HepG2 (cell line): ENCODE results near the gene DPEP1. TPM values are rescaled to one million over a fixed set of nuclear protein-coding genes. Genes with fewer than 3 reads are reported as not detected.
A peak's percentile ranks its signal among the peaks of the same experiment; 100 is the strongest.

Experiments used
- CSRNP2 ChIP-seq: sonication (generic); formaldehyde crosslinking; conservative IDR thresholded peaks from 2 replicates; pipeline ENCODE4 v1.8.0; 2022; ENCODE audit warnings: low read depth, missing genetic modification reagents
- ELK4 ChIP-seq: sonication (generic); formaldehyde crosslinking; IDR thresholded peaks from 2 replicates; pipeline ENCODE4 v1.9.0; 2021; ENCODE audit warnings: missing genetic modification reagents, borderline replicate concordance
- FOXC1 ChIP-seq: sonication (generic); formaldehyde crosslinking; IDR thresholded peaks from 2 replicates; pipeline ENCODE4 v1.8.0; 2022; ENCODE audit warnings: mild to moderate bottlenecking, missing genetic modification reagents, borderline replicate concordance
- FOXK2 ChIP-seq: fragments of 450-650 bp; IDR thresholded peaks from 2 replicates; pipeline ENCODE4 v1.6.1; 2016
- HDAC1 ChIP-seq: sonication (generic); formaldehyde crosslinking; IDR thresholded peaks from 2 replicates; pipeline ENCODE4 v1.5.1; 2020; ENCODE audit warnings: mild to moderate bottlenecking, missing genetic modification reagents
- HHEX ChIP-seq: IDR thresholded peaks from 2 replicates; pipeline ENCODE4 v1.6.1; 2016; ENCODE audit warnings: control low read depth
- HMG20B ChIP-seq: conservative IDR thresholded peaks from 2 replicates; pipeline ENCODE4 v1.6.1; 2016; ENCODE audit warnings: missing genetic modification reagents, missing compliant biosample characterization
- HMGXB4 ChIP-seq, 2 experiments: sonication (generic) in 1 of 2; formaldehyde crosslinking in 1 of 2; IDR thresholded peaks; 2 replicates each; pipeline versions ENCODE4 v1.4.0 to v1.6.1; 2018 to 2020; ENCODE audit warnings: missing genetic modification reagents in 2 of 2, borderline replicate concordance in 1 of 2, low read depth in 1 of 2, mild to moderate bottlenecking in 1 of 2, missing biosample characterization in 1 of 2
- IRX3 ChIP-seq: sonication (generic); formaldehyde crosslinking; IDR thresholded peaks from 2 replicates; pipeline ENCODE4 v1.8.1; 2023; ENCODE audit warnings: mild to moderate bottlenecking, low read depth, missing genetic modification reagents, borderline replicate concordance
- MATR3 ChIP-seq: sonication (generic); formaldehyde crosslinking; IDR thresholded peaks from 2 replicates; pipeline ENCODE4 v1.4.0; 2020; ENCODE audit warnings: missing genetic modification reagents
- MIXL1 ChIP-seq: IDR thresholded peaks from 2 replicates; pipeline ENCODE4 v1.6.1; 2016
- NFIB ChIP-seq: sonication (generic); formaldehyde crosslinking; IDR thresholded peaks from 2 replicates; pipeline ENCODE4 v1.9.0; 2021; ENCODE audit warnings: missing genetic modification reagents, mild to moderate bottlenecking, borderline replicate concordance
- NONO ChIP-seq, 2 experiments: fragments of 450-650 bp in 1 of 2; sonication (generic) in 1 of 2; formaldehyde crosslinking in 1 of 2; IDR thresholded peaks in 1 of 2; conservative IDR thresholded peaks in 1 of 2; 2 replicates each; pipeline versions ENCODE4 v1.6.1 to v1.8.0; 2017 to 2022; ENCODE audit warnings: mild to moderate bottlenecking in 1 of 2, missing genetic modification reagents in 1 of 2, moderate library complexity in 1 of 2
- PTBP1 ChIP-seq: fragments of 200-400 bp; formaldehyde crosslinking; IDR thresholded peaks from 2 replicates; pipeline ENCODE4 v1.6.1; 2018; ENCODE audit warnings: low read length, low read depth; ENCODE audit not compliant: poor library complexity, severe bottlenecking
- RELA ChIP-seq: sonication (generic); formaldehyde crosslinking; IDR thresholded peaks from 2 replicates; pipeline ENCODE4 v1.4.0; 2020; ENCODE audit warnings: missing genetic modification reagents
- RXRB ChIP-seq: IDR thresholded peaks from 2 replicates; pipeline ENCODE4 v1.6.1; 2016; ENCODE audit warnings: borderline replicate concordance, missing genetic modification reagents, missing compliant biosample characterization
- SOX6 ChIP-seq, 2 experiments: fragments of 450-650 bp in 1 of 2; sonication (generic) in 1 of 2; formaldehyde crosslinking in 1 of 2; IDR thresholded peaks; 2 replicates each; pipeline versions ENCODE4 v1.4.0 to v1.6.1; 2017 to 2020; ENCODE audit warnings: antibody characterized with exemption in 1 of 2, mild to moderate bottlenecking in 1 of 2, missing genetic modification reagents in 1 of 2
- SP2 ChIP-seq: sonication (generic); formaldehyde crosslinking; IDR thresholded peaks from 2 replicates; pipeline ENCODE4 v1.5.1; 2020; ENCODE audit warnings: mild to moderate bottlenecking, missing genetic modification reagents
- SRF ChIP-seq: IDR thresholded peaks from 2 replicates; pipeline ENCODE4 v1.6.1; 2011; ENCODE audit warnings: mild to moderate bottlenecking, low read depth, low read length, moderate library complexity
- TEF ChIP-seq: sonication (generic); formaldehyde crosslinking; IDR thresholded peaks from 2 replicates; pipeline ENCODE4 v1.5.0; 2020; ENCODE audit warnings: missing genetic modification reagents
- ZFX ChIP-seq: sonication (generic); formaldehyde crosslinking; IDR thresholded peaks from 2 replicates; pipeline ENCODE4 v1.4.0; 2020; ENCODE audit warnings: mild to moderate bottlenecking, low read depth, missing genetic modification reagents, moderate library complexity
- ZNF101 ChIP-seq: sonication (generic); formaldehyde crosslinking; IDR thresholded peaks from 2 replicates; pipeline ENCODE4 v1.4.0; 2020; ENCODE audit warnings: mild to moderate bottlenecking, low read depth, missing genetic modification reagents, borderline replicate concordance
- ZNF20 ChIP-seq: sonication (generic); formaldehyde crosslinking; IDR thresholded peaks from 2 replicates; pipeline ENCODE4 v1.4.0; 2020; ENCODE audit warnings: mild to moderate bottlenecking, moderate library complexity, missing genetic modification reagents
- ZNF260 ChIP-seq: sonication (generic); formaldehyde crosslinking; IDR thresholded peaks from 2 replicates; pipeline ENCODE4 v1.4.0; 2020; ENCODE audit warnings: missing genetic modification reagents, low read depth, mild to moderate bottlenecking, borderline replicate concordance
- polyA plus RNA-seq, 8 experiments: library from polyadenylated mRNA; depleted of rRNA in 3 of 8; stranded (reverse) in 7 of 8; unstranded in 1 of 8; fragments of >200 nt; fragmentation: Illumina TruSeq in 4 of 8; extraction: Trizol in 4 of 8; gene quantifications; 2 replicates each; pipeline versions ENCODE4 v1.2.1 to v1.2.3, GENCODE V29; 2011 to 2016; ENCODE audit warnings: low read depth in 4 of 8, missing spikeins in 1 of 8, mixed read lengths in 1 of 8; ENCODE audit not compliant: insufficient read depth in 1 of 8
- total RNA-seq, 5 experiments: library from RNA; depleted of rRNA; stranded (reverse); fragments of >200 nt; fragmentation: Illumina TruSeq; extraction: Trizol; gene quantifications; 2 replicates each; pipeline ENCODE4 v1.2.3, GENCODE V29; 2016; ENCODE audit warnings: low read depth in 1 of 5

DPEP1 gene
- total and polyA plus RNA-seq, 2 of the 13 experiments (the other 11 are each of a cell fraction or from before 2014, with no cell fraction given): 37.6 to 52.2 TPM

- TF ChIP-seq MATR3 (no peak), SOX6 (IDR thresholded peaks at IDR 0.05) (no peak), SOX6 (CRISPR knock-in tag; IDR thresholded peaks at IDR 0.05) (no peak; the same call in 1 of the 2 replicates), SP2 (CRISPR knock-in tag) (peak; percentile 44; the same call in 1 of the 2 replicates), HMGXB4 (CRISPR knock-in tag; IDR thresholded peaks at IDR 0.05; ENCODE audit: borderline replicate concordance in 1 of 2, low read depth in 1 of 2) (peak; percentile 77 to 86; a peak in 3 of 4 replicates), ELK4 (CRISPR knock-in tag) (peak; percentile 82; the same call in 1 of the 2 replicates), RELA (CRISPR knock-in tag) (peak; percentile 38; the same call in 1 of the 2 replicates), HMG20B (CRISPR knock-in tag) (0 out of 2 replicates have a peak, but pooled peaks have one; percentile 29), NFIB (CRISPR knock-in tag) (no peak), PTBP1 (no peak), NONO (IDR thresholded peaks at IDR 0.05) (no peak), NONO (CRISPR knock-in tag; conservative IDR thresholded peaks at IDR 0.05) (peak; percentile 85), ZNF260 (no peak), MIXL1 (peak; percentile 43; the same call in 1 of the 2 replicates), ZNF101 (CRISPR knock-in tag) (no peak), HHEX (CRISPR knock-in tag) (no peak), ZFX (CRISPR knock-in tag) (peak; percentile 90), ZNF20 (CRISPR knock-in tag) (no peak), TEF (CRISPR knock-in tag) (0 out of 2 replicates have a peak, but pooled peaks have one; percentile 34), FOXK2 (no peak), FOXC1 (CRISPR knock-in tag) (peak; percentile 84; the same call in 1 of the 2 replicates), IRX3 (no peak), HDAC1 (CRISPR knock-in tag) (peak; percentile 97), SRF (0 out of 2 replicates have a peak, but pooled peaks have one; percentile 10), CSRNP2 (CRISPR knock-in tag) (no peak), RXRB (peak; percentile 27; the same call in 1 of the 2 replicates)
Observed at GRCh38 chr16:89657442-89658220, 44.2 kb downstream of the DPEP1 start, which contains the start of the genes CHMP1A and SPATA33 (continued).
